Lung (tissue), 12 donors: ENCODE results near the gene SLC35F3. TPM values are rescaled to one million over a fixed set of nuclear protein-coding genes. Genes with fewer than 3 reads are reported as not detected.

Source experiments
- ATAC-seq: fragments of 200-7000 bp; cut with Tn5 transposase; one replicate; pipeline ENCODE4 v1.9.1; 2020; ENCODE audit warnings: moderate number of reproducible peaks; ENCODE audit not compliant: insufficient read depth, low FRiP score
- DNase-seq, 3 donors: peaks; one replicate each; pipeline ENCODE4 v3.0.0-alpha.2; 2013 to 2017
- H3K27ac ChIP-seq, 2 donors: one replicate each; pipeline ENCODE4 v1.5.1; 2013; ENCODE audit warnings: mild to moderate bottlenecking in 2 of 2, moderate library complexity in 2 of 2, control low read depth in 1 of 2, inconsistent platforms in 1 of 2, low read depth in 1 of 2, low read length in 1 of 2
- H3K27me3 ChIP-seq, 3 donors: one replicate each; pipeline ENCODE4 v1.5.1; 2013; ENCODE audit warnings: low read length in 2 of 3; ENCODE audit not compliant: control insufficient read depth in 3 of 3, insufficient read depth in 3 of 3
- H3K36me3 ChIP-seq, 4 donors: one replicate each; pipeline ENCODE4 v1.5.1; 2013; ENCODE audit warnings: low read length in 4 of 4, mild to moderate bottlenecking in 1 of 4, moderate library complexity in 1 of 4; ENCODE audit not compliant: control insufficient read depth in 4 of 4, insufficient read depth in 4 of 4
- H3K4me1 ChIP-seq, 5 donors: one replicate each; pipeline ENCODE4 v1.5.1; 2013; ENCODE audit warnings: low read length in 5 of 5, mild to moderate bottlenecking in 2 of 5, moderate library complexity in 1 of 5; ENCODE audit not compliant: control insufficient read depth in 5 of 5, insufficient read depth in 5 of 5
- H3K4me3 ChIP-seq: one replicate; pipeline ENCODE4 v1.5.1; 2013; ENCODE audit warnings: mild to moderate bottlenecking, control low read depth, moderate library complexity
- H3K9ac ChIP-seq, 2 donors: one replicate each; pipeline ENCODE4 v1.5.1; 2013; ENCODE audit warnings: low read length in 2 of 2, control low read depth in 1 of 2; ENCODE audit not compliant: insufficient read depth in 1 of 2
- H3K9me3 ChIP-seq, 4 donors: one replicate each; pipeline ENCODE4 v1.5.1; 2013; ENCODE audit warnings: low read length in 3 of 4, mild to moderate bottlenecking in 1 of 4, moderate library complexity in 1 of 4; ENCODE audit not compliant: control insufficient read depth in 4 of 4, insufficient read depth in 3 of 4
- WGBS, 2 donors: extraction: QIAGEN DNeasy Blood & Tissue Kit; methylation state at CpG; one replicate each; pipeline ENCODE4 v1.1.7; 2013; 5-methylcytosine and 5-hydroxymethylcytosine counted together
- polyA plus RNA-seq, 2 donors: library from polyadenylated mRNA; stranded (reverse); fragments of 200-250 nt; gene quantifications; one replicate each; pipeline ENCODE4 v1.2.1, GENCODE V29; 2013
- total RNA-seq, 2 donors: library from RNA; depleted of rRNA in 1 of 2; stranded (reverse); fragments of >200 nt in 1 of 2; gene quantifications; one replicate each; pipeline ENCODE4 v1.2.1, GENCODE V29; 2014 to 2021
- TF ChIP-seq, protein P1 (sequence below): IDR thresholded peaks from 2 replicates; pipeline ENCODE4 v1.5.1; 2012; ENCODE audit warnings: mild to moderate bottlenecking; ENCODE audit errors: control extremely low read depth, extremely low read depth
- donor health status: control.
- donor health status: control.
- donor health status: Bipolar disorder and iron deficiency.
- donor health status: healthy.
- donor health status: DM: yes; HTN: yes; CAD: no.

The SLC35F3 gene
- total and polyA plus RNA-seq, 4 donors, result 0.09 to 1.4 (median 0.48) TPM

DNA sequence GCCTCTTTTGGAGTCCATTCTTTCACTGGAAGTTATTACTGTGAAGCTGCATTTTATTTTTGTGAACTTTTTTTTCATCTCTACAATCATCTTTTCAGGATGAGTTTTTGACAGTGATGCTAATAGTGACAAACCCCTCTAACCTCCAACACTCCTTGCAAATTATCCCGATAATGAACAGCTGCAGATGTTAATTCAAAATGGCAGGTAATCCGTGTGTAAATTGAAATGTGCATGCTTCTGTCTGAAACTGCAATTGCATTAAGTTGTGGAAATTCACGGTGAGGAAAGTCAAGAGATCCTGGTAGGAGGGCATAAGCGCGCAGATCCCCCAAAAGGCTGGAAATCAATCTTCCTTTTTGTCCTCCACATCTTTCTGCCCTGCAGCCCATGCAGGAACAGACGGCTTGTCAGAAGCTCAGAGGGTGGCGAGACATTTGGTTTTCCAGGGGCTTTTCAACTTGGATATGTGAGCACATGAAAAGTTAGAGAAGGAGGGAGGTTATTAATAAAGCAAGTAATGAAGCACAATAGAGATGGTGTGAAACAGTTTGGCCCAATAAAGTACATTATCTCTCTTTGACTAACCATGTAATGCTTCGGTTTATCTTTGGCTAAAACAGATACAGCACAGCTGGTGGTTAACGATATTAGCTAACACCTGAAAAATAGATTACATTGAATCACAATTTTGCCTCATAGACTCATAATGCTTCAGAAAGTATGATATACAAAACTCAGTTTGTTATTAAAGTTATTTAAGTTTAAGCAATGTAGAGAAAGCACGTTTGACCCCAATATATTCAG lies 325.3 kb downstream of the SLC35F3 start:
- DNase-seq, result no peak
- peaks cover 0 to 6% (median 0%) of the 10 kb centered on the region in 4 donors for H3K9me3 ChIP-seq
- H3K27me3 ChIP-seq, result peaks cover 0 to 19% (median 11%) of the 10 kb centered on the region in 3 donors
- TF ChIP-seq, protein P1, sequence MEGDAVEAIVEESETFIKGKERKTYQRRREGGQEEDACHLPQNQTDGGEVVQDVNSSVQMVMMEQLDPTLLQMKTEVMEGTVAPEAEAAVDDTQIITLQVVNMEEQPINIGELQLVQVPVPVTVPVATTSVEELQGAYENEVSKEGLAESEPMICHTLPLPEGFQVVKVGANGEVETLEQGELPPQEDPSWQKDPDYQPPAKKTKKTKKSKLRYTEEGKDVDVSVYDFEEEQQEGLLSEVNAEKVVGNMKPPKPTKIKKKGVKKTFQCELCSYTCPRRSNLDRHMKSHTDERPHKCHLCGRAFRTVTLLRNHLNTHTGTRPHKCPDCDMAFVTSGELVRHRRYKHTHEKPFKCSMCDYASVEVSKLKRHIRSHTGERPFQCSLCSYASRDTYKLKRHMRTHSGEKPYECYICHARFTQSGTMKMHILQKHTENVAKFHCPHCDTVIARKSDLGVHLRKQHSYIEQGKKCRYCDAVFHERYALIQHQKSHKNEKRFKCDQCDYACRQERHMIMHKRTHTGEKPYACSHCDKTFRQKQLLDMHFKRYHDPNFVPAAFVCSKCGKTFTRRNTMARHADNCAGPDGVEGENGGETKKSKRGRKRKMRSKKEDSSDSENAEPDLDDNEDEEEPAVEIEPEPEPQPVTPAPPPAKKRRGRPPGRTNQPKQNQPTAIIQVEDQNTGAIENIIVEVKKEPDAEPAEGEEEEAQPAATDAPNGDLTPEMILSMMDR, result no peak
- H3K4me1 ChIP-seq, result peaks cover 0 to 7% (median 0%) of the 10 kb centered on the region in 5 donors
- ATAC-seq, result no peak
- no peaks in the 10 kb centered on the region for H3K36me3 ChIP-seq
- H3K9ac ChIP-seq, result no peak overlapping the region
- no peak overlapping the region for H3K27ac ChIP-seq
- 77 to 82% methylated on average over 10 of the region's 10 CpGs for WGBS, 2 donors
- H3K4me3 ChIP-seq, result no peak overlapping the region

DNA sequence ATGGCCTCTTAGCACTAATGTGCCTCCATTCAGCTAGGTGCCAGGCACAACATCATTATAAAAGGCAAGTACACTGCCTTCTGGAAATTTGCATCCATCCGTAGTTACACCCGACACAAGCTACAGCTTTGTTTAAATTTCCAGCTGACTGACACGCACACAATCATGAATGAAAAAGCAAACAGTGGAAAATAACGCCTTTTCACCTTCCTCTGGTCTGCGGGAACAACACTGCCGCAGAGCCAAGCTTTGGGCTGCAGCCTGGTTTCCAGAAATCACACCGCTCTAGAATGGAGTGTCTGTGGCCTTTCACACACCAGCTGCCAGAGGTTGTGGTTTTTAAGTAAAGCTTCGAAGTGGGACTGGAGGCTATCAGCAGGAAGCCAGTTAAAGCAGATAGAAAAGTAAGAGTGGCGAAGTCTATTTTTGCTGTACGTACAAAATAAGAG lies 326.0 kb downstream of the SLC35F3 start:
- peaks cover 0 to 19% (median 11%) of the 10 kb centered on the region in 3 donors for H3K27me3 ChIP-seq
- H3K36me3 ChIP-seq, result no peaks in the 10 kb centered on the region
- ATAC-seq (no peak), DNase-seq (peak; percentile 22 to 46 (median 37))
- 18 to 22% methylated on average over 10 of the region's 10 CpGs for WGBS, 2 donors
- H3K9ac ChIP-seq, result no peak overlapping the region
- no peak overlapping the region for H3K4me3 ChIP-seq
- TF ChIP-seq, protein P1, result no peak
- H3K4me1 ChIP-seq, result peaks cover 0 to 7% (median 0%) of the 10 kb centered on the region in 5 donors
- peaks cover 0 to 6% (median 0%) of the 10 kb centered on the region in 4 donors for H3K9me3 ChIP-seq
- no peak overlapping the region for H3K27ac ChIP-seq

DNA sequence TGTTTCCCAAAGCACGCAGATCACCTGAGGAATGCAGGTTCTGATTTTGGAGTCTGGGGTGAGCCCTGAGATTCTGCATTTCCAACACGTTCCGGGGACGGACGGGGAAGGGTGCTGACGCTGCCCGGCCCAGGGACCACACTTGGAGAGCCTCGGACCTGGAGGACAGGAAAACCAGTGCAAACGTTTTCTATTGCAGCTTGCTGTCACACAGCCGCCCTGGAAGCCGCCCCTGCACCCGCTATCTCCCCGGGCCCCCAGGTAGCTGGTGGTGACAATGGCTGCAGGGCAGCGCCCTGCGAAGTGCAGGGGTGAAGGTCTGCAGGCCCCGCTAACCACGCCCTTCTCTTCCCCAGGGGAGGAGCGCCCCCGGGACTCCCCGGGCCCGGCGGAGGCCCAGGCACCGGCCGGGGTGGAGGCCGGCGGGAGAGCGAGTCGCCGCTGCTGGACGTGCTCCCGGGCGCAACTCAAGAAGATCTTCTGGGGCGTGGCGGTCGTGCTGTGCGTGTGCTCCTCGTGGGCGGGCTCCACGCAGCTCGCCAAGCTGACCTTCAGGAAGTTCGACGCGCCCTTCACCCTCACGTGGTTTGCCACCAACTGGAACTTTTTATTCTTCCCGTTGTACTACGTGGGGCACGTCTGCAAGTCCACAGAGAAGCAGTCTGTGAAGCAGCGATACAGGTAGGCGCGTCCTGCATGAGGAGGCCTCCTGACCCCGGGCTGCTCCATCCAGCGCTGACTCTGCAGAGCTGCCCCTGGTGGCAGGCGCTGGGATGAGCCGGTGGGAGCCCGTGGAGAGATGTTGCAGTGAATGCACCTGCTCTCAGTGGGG lies 326.8 kb downstream of the SLC35F3 start:
- Histone ChIP-seq H3K36me3 (no peaks in the 10 kb centered on the region), H3K27me3 (peaks cover 0 to 19% (median 11%) of the 10 kb centered on the region in 3 donors), H3K27ac (no peak overlapping the region), H3K9me3 (peaks cover 0 to 6% (median 0%) of the 10 kb centered on the region in 4 donors), H3K4me3 (no peak overlapping the region), H3K9ac (no peak overlapping the region), H3K4me1 (peaks cover 0 to 7% (median 0%) of the 10 kb centered on the region in 5 donors)
- WGBS, 2 donors, result 73 to 75% methylated on average over 55 of the region's 55 CpGs
- ATAC-seq (no peak), DNase-seq (no peak)
- TF ChIP-seq, protein P1, result no peak
